ENCODE measurements around the gene ANKRA2.

GRCh38 chr5:73525606-73526203 lies 39.7 kb downstream of the ANKRA2 start:
- TF ChIP-seq EZH2phosphoT487 (IDR thresholded peaks at IDR 0.05; ENCODE audit: borderline replicate concordance, low read depth), result no peak
- no peak for TF ChIP-seq POLR2AphosphoS5 (IDR thresholded peaks at IDR 0.05; ENCODE audit: low read depth, low read length)
- no peak for TF ChIP-seq USF1 (IDR thresholded peaks at IDR 0.05; ENCODE audit: borderline replicate concordance, low read depth)
- TF ChIP-seq NRF1 (IDR thresholded peaks at IDR 0.05; ENCODE audit: low read depth, low read length), result no peak
- no peak for TF ChIP-seq CTCF (IDR thresholded peaks at IDR 0.05)
- no peak for TF ChIP-seq REST (IDR thresholded peaks at IDR 0.05; ENCODE audit: low read depth, low read length)
- no peak for TF ChIP-seq FOXJ3 (CRISPR knock-in tag; IDR thresholded peaks at IDR 0.05)
- no peak for TF ChIP-seq RXRA (IDR thresholded peaks at IDR 0.05; ENCODE audit: borderline replicate concordance, low read depth)
- no peak for TF ChIP-seq NFIC (IDR thresholded peaks at IDR 0.05; ENCODE audit: borderline replicate concordance)
- TF ChIP-seq MAX (IDR thresholded peaks at IDR 0.05; ENCODE audit: low read depth), result no peak
- no peak for TF ChIP-seq TEAD4 (IDR thresholded peaks at IDR 0.05; ENCODE audit: borderline replicate concordance, insufficient read depth)
- TF ChIP-seq PBX3 (IDR thresholded peaks at IDR 0.05), result no peak

Data from SK-N-SH (cell line).